Stimulated activated naive B cell treated with anti-CD40 and anti-IgM and Interleukin-4, amounts not matched to agents 10 μg/mL and 1 μg/mL and 100 μg/mL, for 72 hours (primary cell): ENCODE measurements around the gene FSHR.

Experiments
- ATAC-seq, 2 donors: fragments of 150-1000 bp; cut with Tn5 transposase; replicated peaks; 2 replicates each; pipeline ENCODE4 v1.10.0; 2021; ENCODE audit warnings: moderate library complexity in 1 of 2
- DNase-seq: peaks from one replicate; pipeline ENCODE4 v3.0.0; 2021
- H3K27ac Mint-ChIP-seq: one replicate; pipeline ENCODE4 v1.8.0; 2022; ENCODE audit warnings: mild to moderate bottlenecking, mixed read lengths
- H3K27me3 Mint-ChIP-seq, 2 donors: one replicate each; pipeline ENCODE4 v1.8.0; 2022; ENCODE audit warnings: mixed read lengths in 2 of 2
- H3K36me3 Mint-ChIP-seq, 2 donors: one replicate each; pipeline ENCODE4 v1.8.0; 2022; ENCODE audit warnings: mixed read lengths in 2 of 2, mild to moderate bottlenecking in 1 of 2
- H3K4me1 Mint-ChIP-seq, 2 donors: one replicate each; pipeline ENCODE4 v1.8.0; 2022; ENCODE audit warnings: mixed read lengths in 2 of 2, mild to moderate bottlenecking in 1 of 2
- H3K4me3 Mint-ChIP-seq, 2 donors: one replicate each; pipeline ENCODE4 v1.8.0; 2022; ENCODE audit warnings: mild to moderate bottlenecking in 2 of 2, mixed read lengths in 2 of 2, moderate library complexity in 1 of 2
- H3K9me3 Mint-ChIP-seq, 2 donors: one replicate each; pipeline ENCODE4 v1.8.0; 2022; ENCODE audit warnings: mixed read lengths in 2 of 2, mild to moderate bottlenecking in 1 of 2

Gene FSHR

DNA sequence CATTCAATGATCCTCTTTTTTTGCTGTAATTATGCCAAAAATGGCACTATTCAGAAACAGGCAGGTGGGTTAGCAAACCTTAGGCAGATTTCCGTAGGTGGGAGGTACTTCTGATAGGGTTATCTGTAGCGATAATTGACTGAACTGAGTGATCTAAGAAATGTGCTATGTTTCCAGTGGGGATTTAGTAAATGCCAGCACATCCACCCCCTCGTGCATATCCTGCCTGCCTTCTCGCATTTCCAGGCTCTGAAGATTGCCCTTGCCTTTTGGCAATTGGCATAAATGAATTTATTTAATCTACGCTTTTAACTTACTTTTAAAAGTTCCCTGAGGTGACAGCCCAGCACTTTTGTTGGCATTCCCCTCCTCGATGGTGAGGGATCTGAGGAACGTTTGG lies 576 bp upstream of the FSHR start:
- Mint-ChIP-seq H3K27me3 (no peaks in the 10 kb centered on the region), H3K36me3 (no peaks in the 10 kb centered on the region), H3K4me3 (no peak overlapping the region), H3K4me1 (no peaks in the 10 kb centered on the region), H3K27ac (no peak overlapping the region), H3K9me3 (no peaks in the 10 kb centered on the region)
- no peak for ATAC-seq
- no peak for DNase-seq

DNA sequence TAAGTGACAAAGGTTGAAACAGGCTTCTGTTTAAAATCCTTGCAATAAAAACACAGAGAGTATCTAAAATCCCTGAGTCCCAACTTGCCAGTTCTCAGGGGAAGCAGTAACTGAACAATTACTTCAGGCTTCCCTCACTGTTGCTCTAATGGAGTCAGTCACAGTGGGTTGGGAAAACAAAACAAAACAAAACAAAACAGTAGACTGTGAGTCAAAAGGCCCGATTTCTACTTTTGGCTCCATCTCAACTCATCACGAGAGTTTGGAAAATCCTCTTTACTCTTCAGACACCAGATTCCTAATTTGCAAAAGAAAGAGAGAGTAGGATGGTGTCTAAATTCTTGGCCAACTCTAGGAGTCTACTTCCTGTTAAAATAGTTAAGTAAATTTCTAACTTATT lies 1.1 kb downstream of the FSHR start:
- ATAC-seq (no peak), DNase-seq (no peak)
- Mint-ChIP-seq H3K27me3 (no peaks in the 10 kb centered on the region), H3K9me3 (no peaks in the 10 kb centered on the region), H3K4me3 (no peak overlapping the region), H3K27ac (no peak overlapping the region), H3K36me3 (no peaks in the 10 kb centered on the region), H3K4me1 (no peaks in the 10 kb centered on the region)

DNA sequence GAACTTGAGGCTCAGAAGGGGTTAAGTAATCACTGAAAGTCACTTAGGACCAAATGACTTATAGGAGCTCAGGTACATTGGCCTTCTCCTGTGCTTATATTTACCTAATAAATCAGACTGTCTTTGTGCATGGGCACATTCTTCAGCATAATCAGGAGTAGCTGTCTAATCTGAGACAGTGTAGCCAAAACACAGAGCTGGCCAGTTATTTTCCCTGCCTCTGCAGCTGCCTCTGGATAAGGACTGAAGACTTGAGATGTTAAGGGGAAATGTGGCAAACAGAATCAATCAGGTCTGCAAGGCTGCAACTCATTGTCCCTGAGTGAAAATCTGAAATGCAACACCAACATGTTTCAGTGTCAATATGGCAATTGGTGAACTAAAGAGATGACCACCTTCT lies 1.5 kb downstream of the FSHR start:
- Mint-ChIP-seq H3K4me3 (no peak overlapping the region), H3K4me1 (no peaks in the 10 kb centered on the region), H3K27me3 (no peaks in the 10 kb centered on the region), H3K36me3 (no peaks in the 10 kb centered on the region), H3K9me3 (no peaks in the 10 kb centered on the region), H3K27ac (no peak overlapping the region)
- no peak for ATAC-seq
- no peak for DNase-seq

DNA sequence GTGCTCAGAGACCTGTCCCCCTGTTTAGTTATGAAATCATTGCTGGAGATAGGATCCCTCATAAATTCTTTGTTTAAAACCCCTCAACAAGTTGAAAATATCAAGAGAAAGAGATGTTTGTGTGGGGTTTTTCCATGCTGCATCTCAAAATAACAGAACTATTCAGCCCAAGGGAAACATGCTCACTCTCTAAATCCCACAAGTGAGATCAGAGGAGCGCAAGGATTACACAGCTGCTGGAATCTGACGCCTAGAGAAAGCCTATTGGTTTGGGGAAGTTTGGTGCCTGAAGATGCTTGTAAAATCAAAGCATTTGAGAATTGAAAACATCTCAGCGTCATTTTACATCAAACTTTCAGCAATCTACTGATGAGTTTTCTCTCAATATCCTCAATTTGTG lies 7.9 kb downstream of the FSHR start:
- H3K4me3 Mint-ChIP-seq = no peak overlapping the region
- no peaks in the 10 kb centered on the region for H3K27me3 Mint-ChIP-seq
- ATAC-seq (no peak), DNase-seq (no peak)
- H3K4me1 Mint-ChIP-seq = no peaks in the 10 kb centered on the region
- peaks cover 0 to 1% of the 10 kb centered on the region in 2 donors for H3K9me3 Mint-ChIP-seq
- no peaks in the 10 kb centered on the region for H3K36me3 Mint-ChIP-seq
- no peak overlapping the region for H3K27ac Mint-ChIP-seq

DNA sequence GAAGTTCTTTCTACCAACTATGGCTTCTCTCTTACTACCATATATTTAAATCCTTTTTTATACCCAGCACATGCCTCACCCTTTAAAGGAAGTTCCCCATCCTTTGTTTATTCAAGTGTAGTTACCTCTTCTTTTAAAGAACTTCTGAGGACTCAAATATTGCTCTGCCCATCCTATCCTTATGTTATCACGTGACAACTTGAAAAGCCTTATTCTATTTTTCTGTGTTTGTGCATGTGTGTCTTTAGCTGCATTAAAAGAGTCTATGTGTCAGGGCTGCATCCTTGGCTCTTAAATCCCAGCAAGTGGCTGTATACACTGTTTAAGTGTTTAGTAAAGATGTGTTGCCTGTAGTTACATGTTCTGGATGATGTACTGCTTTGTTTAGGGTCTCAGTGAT lies 22.5 kb downstream of the FSHR start:
- no peak overlapping the region for H3K27ac Mint-ChIP-seq
- no peaks in the 10 kb centered on the region for H3K4me1 Mint-ChIP-seq
- H3K36me3 Mint-ChIP-seq = no peaks in the 10 kb centered on the region
- DNase-seq = no peak
- H3K9me3 Mint-ChIP-seq = peaks cover 7 to 18% of the 10 kb centered on the region in 2 donors
- no peak for ATAC-seq
- no peaks in the 10 kb centered on the region for H3K27me3 Mint-ChIP-seq
- H3K4me3 Mint-ChIP-seq = no peak overlapping the region

DNA sequence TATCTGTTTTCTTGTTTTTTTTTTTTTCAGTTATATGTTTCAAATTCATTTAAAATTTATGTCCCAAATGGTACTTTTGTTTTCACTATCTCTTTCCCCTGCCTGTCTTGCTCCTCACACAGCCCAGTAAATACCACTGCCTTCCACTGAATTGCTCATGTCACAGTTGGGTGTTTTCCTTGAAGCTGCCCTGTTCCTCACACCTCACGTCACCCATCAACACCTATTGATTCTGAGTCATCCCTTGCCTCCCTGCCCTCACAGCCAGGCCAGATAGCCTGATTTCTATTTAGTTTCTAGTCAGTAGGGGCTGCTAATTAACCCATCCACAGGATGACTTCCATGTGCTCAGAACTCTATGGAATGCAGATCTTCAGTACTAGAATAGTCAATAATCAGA lies 25.3 kb downstream of the FSHR start:
- peaks cover 7 to 17% of the 10 kb centered on the region in 2 donors for H3K9me3 Mint-ChIP-seq
- no peak overlapping the region for H3K27ac Mint-ChIP-seq

DNA sequence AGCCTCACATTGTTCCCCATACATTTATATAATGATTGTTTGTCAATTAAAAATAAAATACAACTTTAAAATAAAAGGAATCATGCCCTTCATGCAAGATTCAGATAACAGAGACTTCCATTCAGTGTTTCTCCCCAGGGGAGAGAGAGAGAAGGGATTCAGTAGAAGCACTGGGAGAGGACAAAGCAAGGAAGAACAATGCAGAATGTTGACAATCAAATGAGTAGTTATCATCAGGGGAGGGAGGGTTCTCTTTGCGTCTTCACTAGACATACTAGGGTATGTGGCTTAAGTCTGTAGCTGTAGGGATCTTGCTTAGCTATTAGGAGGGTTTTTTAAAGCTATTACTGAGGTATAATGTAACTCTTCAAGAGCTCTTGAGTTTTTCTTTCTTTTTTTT lies 30.7 kb downstream of the FSHR start:
- no peaks in the 10 kb centered on the region for H3K27me3 Mint-ChIP-seq
- H3K27ac Mint-ChIP-seq = no peak overlapping the region
- no peaks in the 10 kb centered on the region for H3K9me3 Mint-ChIP-seq
- ATAC-seq (no peak), DNase-seq (no peak)
- H3K4me3 Mint-ChIP-seq = no peak overlapping the region
- no peaks in the 10 kb centered on the region for H3K4me1 Mint-ChIP-seq
- no peaks in the 10 kb centered on the region for H3K36me3 Mint-ChIP-seq

More for the DNA sequence above, 25.3 kb downstream of the FSHR start:
- H3K36me3 Mint-ChIP-seq = no peaks in the 10 kb centered on the region
- no peak overlapping the region for H3K4me3 Mint-ChIP-seq
- ATAC-seq (peak; percentile 71 to 89), DNase-seq (no peak)
- no peaks in the 10 kb centered on the region for H3K4me1 Mint-ChIP-seq
- H3K27me3 Mint-ChIP-seq = no peaks in the 10 kb centered on the region

DNA sequence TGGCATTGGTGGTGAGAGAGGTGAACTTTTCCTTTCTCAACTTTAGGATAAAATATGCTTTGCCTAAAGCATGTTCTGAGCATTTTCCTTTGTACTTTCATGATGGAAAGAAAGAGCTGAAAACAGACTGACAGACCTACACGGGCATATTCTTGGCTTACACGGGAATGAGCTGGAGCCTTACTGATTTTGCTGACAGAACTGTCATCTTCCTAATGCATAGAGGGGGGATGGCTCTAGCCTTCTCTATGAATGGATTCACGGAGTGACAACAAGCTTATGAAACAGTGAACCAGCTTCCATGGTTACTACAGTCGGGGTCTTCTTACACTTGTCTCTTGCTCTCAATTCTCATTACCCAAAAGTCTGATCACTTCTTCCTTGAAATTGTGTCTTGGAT lies 32.2 kb downstream of the FSHR start:
- ATAC-seq = no peak

DNA sequence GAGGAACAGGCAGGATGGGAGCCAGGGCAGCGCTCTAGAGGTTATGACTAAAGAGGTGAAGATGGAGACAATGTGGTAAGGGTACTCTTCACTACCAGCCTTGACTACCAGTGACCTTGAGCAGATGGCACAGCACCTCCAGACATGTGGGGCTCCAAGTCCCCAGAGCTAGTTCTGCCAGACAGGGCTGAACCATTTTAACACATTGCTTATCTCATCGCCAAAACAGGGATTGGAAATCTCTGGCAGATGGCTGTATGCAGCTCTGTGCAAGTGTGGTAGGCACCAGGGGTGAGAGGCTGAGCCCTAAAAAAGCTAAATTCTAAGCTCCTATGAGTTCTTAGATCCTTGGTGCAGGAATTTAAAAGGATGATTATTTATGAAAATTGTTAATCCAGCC lies 41.3 kb downstream of the FSHR start:
- no peaks in the 10 kb centered on the region for H3K27me3 Mint-ChIP-seq
- DNase-seq = no peak
- no peak for ATAC-seq
- no peaks in the 10 kb centered on the region for H3K36me3 Mint-ChIP-seq
- no peak overlapping the region for H3K27ac Mint-ChIP-seq
- no peaks in the 10 kb centered on the region for H3K4me1 Mint-ChIP-seq
- peaks cover 2 to 3% of the 10 kb centered on the region in 2 donors for H3K9me3 Mint-ChIP-seq
- H3K4me3 Mint-ChIP-seq = no peak overlapping the region

More for the DNA sequence above, 32.2 kb downstream of the FSHR start:
- Mint-ChIP-seq H3K4me1 (no peaks in the 10 kb centered on the region), H3K4me3 (no peak overlapping the region), H3K27me3 (no peaks in the 10 kb centered on the region), H3K27ac (no peak overlapping the region), H3K36me3 (no peaks in the 10 kb centered on the region), H3K9me3 (peaks cover 0 to 5% of the 10 kb centered on the region in 2 donors)
- DNase-seq = no peak

DNA sequence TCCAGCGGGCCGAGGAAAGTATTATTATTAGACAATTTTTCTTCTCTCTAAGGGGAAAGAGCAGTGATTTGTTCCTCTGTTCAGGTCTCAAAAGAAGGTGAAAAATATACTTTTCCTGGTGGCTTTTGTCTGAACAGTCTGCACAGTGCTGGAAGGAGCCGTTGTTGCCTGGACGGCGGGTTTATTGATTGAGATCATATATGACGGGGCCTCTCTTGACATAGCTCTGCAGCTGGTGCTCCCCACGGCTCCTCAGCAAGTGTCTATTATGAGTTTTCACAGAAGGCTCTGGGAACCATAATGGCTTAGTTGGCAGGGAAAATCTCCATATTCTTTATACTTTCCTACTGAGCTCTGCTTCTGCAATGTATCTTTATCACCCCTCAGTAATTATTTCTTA lies 42.9 kb downstream of the FSHR start:
- no peaks in the 10 kb centered on the region for H3K36me3 Mint-ChIP-seq
- ATAC-seq (no peak), DNase-seq (no peak)
- H3K9me3 Mint-ChIP-seq = peaks cover 0 to 2% of the 10 kb centered on the region in 2 donors
- H3K27ac Mint-ChIP-seq = no peak overlapping the region
- no peak overlapping the region for H3K4me3 Mint-ChIP-seq
- no peaks in the 10 kb centered on the region for H3K4me1 Mint-ChIP-seq
- no peaks in the 10 kb centered on the region for H3K27me3 Mint-ChIP-seq

DNA sequence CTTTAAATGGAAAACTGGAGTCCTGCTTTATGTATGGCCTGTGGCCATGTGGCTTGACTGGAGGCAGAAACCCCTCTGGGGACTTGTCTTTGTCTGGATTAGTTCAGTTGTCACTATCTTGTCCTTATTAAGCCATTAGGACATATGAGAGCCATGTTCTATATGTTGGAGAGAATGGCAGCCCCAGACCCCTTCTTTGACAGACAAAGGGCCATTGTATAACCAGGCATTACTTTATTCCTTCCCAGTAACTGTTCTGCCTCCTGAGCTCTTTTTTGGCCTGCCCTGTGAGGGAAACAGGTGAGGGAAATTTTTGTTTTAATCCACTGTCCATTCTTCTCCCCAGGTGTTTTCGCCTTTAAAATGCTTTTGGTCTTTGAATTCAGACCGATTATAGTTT lies 43.3 kb downstream of the FSHR start:
- no peak overlapping the region for H3K27ac Mint-ChIP-seq
- H3K36me3 Mint-ChIP-seq = no peaks in the 10 kb centered on the region
- ATAC-seq (no peak), DNase-seq (no peak)
- H3K9me3 Mint-ChIP-seq = peaks cover 0 to 2% of the 10 kb centered on the region in 2 donors
- no peaks in the 10 kb centered on the region for H3K27me3 Mint-ChIP-seq
- no peaks in the 10 kb centered on the region for H3K4me1 Mint-ChIP-seq
- no peak overlapping the region for H3K4me3 Mint-ChIP-seq

DNA sequence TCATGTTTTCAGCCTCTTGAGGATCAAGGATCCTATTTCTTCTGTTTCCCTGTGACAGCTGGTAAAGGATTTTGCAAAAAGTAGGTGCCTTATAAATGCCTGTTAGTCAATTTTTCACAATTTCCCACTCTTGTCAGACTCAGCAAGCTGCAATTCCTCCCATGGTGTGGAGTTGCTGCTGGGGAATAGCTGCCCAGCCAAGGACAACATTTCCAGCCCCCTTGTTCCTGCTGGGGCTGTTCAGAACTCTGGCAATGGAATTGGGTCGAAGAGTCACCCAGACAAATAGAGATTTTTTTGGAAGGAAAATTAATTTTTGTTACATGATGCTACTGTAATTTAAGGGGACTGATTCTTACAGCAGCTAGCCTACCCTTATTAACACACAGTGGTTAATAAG lies 43.7 kb downstream of the FSHR start:
- no peaks in the 10 kb centered on the region for H3K4me1 Mint-ChIP-seq
- no peak for DNase-seq
- H3K9me3 Mint-ChIP-seq = peaks cover 0 to 2% of the 10 kb centered on the region in 2 donors
- H3K4me3 Mint-ChIP-seq = no peak overlapping the region
- no peak overlapping the region for H3K27ac Mint-ChIP-seq
- H3K36me3 Mint-ChIP-seq = no peaks in the 10 kb centered on the region
- ATAC-seq = no peak
- no peaks in the 10 kb centered on the region for H3K27me3 Mint-ChIP-seq

DNA sequence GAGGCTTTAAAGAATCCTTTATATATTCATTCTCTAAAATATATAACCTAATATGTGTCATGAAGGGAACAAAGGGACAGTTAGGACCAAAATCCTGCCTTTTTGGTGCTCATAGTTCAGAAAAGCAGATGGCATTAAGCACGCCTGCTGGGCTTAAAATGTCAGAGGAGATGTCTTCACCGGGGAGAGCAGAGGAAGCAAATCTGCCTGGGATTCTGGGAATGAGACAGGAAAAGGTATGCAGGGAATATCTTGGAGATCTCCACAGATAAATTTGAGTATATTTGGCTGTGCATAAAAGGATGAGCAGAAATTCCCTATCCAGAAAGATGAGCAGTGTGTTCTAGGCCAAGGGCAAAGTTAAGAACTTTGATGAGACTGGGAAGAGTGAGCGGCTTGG lies 45.5 kb downstream of the FSHR start:
- no peak overlapping the region for H3K4me3 Mint-ChIP-seq
- no peak overlapping the region for H3K27ac Mint-ChIP-seq
- no peak for ATAC-seq
- no peaks in the 10 kb centered on the region for H3K4me1 Mint-ChIP-seq
- H3K36me3 Mint-ChIP-seq = no peaks in the 10 kb centered on the region
- no peak for DNase-seq
- H3K27me3 Mint-ChIP-seq = no peaks in the 10 kb centered on the region
- peaks cover 0 to 2% of the 10 kb centered on the region in 2 donors for H3K9me3 Mint-ChIP-seq

DNA sequence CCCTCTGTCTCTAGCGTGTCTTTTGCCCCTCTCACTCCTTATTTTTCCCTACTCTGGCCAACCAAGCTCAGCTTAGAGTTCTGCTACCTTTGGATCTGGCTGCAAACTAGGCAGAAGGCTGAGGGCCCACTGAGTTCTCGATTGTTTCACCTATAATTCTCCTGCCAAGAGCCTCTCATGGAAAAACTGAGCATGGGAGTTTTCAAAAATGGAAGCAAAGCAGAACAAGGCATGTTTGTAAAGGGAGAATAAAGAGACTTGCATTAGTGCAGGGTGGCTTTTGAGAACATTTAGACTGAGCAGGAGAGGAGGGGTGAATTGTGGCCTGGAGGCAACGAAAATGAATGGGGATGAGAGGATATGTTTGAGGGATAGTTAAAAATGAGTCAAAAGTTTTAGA lies 45.9 kb downstream of the FSHR start:
- Mint-ChIP-seq H3K36me3 (no peaks in the 10 kb centered on the region), H3K27me3 (no peaks in the 10 kb centered on the region), H3K27ac (no peak overlapping the region), H3K4me3 (no peak overlapping the region), H3K9me3 (peaks cover 0 to 2% of the 10 kb centered on the region in 2 donors), H3K4me1 (no peaks in the 10 kb centered on the region)
- DNase-seq (no peak), ATAC-seq (no peak)

DNA sequence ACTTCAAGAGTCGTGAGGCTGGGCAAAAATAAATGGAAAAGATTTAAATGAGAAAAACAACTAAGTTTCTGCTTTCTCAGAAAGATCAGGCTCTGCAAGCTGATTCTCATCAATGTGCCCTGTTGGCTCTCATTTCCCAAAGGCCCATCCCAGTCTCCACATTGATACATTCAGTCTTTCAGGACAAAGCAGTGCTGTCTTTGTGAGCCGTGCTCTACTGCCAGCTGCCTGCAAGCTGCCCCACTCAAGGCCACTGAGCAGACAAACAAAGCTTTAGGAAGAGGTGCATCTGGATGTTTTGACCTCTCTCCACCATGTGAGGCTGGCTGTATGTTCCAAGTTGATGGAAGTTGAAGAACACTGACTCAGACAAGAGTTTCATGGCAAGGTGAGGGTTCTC lies 48.8 kb downstream of the FSHR start:
- Mint-ChIP-seq H3K27me3 (no peaks in the 10 kb centered on the region), H3K9me3 (peaks cover 0 to 2% of the 10 kb centered on the region in 2 donors), H3K36me3 (no peaks in the 10 kb centered on the region), H3K4me1 (no peaks in the 10 kb centered on the region), H3K27ac (no peak overlapping the region), H3K4me3 (no peak overlapping the region)
- ATAC-seq (no peak), DNase-seq (no peak)

DNA sequence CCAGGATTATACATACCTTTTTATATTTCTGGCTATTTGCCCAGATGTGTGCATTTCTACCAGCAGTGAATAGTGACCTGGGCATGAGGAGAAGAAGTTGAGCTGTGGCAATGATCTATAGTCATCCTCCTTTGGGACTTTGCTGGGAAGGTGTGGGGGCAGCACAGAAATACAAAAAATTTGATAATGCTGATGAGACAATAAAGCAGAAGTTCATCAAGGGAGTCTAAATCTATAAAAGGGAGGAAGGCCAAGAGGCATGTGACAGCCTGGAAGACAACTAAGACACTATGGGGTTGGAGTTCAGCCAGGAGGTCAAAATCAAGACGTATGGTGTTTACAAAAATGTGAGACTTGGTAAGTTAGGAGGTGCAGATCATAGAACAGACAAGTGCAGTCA lies 52.2 kb downstream of the FSHR start:
- no peak for ATAC-seq
- no peak for DNase-seq
- no peaks in the 10 kb centered on the region for H3K27me3 Mint-ChIP-seq
- no peaks in the 10 kb centered on the region for H3K36me3 Mint-ChIP-seq
- H3K27ac Mint-ChIP-seq = no peak overlapping the region
- H3K4me1 Mint-ChIP-seq = no peaks in the 10 kb centered on the region
- peaks cover 0 to 4% of the 10 kb centered on the region in 2 donors for H3K9me3 Mint-ChIP-seq
- H3K4me3 Mint-ChIP-seq = no peak overlapping the region
